GM23338 (cell line): ENCODE measurements around the gene RIC1.

Experiments used
- CTCF ChIP-seq, 2 experiments: fragments of 200-600 bp in 1 of 2; sonication (generic) in 1 of 2; conservative IDR thresholded peaks; 2 replicates each; pipeline versions ENCODE4 v1.5.1 to v1.6.1; 2016 to 2017; ENCODE audit warnings: antibody characterized with exemption in 2 of 2, low read depth in 2 of 2, mild to moderate bottlenecking in 2 of 2, moderate library complexity in 1 of 2
- ZNF462 ChIP-seq: fragments of 250-450 bp; sonication (Bioruptor Pico); IDR thresholded peaks from 2 replicates; pipeline ENCODE4 v1.5.0; 2020; ENCODE audit warnings: mild to moderate bottlenecking, moderate library complexity

GRCh38 chr9:5628530-5629311 lies at the start of gene RIC1:
- TF ChIP-seq CTCF (conservative IDR thresholded peaks at IDR 0.05; ENCODE audit: low read depth in 2 of 2) (no peak), ZNF462 (CRISPR knock-in tag) (no peak)
